DMS79 (cell line): ENCODE data around the gene SRL.

Experiments used
- DNase-seq: peaks from one replicate; lab custom pipeline; 2025; lab: John Stamatoyannopoulos, UW

SRL gene

GRCh38 chr16:4241928-4242283, at the start of gene SRL:
Gene SRL, minus strand, starts transcription at chr16:4242080. Its CDS starts 13 bp downstream, at chr16:4242067.
- no peak for DNase-seq

DNA sequence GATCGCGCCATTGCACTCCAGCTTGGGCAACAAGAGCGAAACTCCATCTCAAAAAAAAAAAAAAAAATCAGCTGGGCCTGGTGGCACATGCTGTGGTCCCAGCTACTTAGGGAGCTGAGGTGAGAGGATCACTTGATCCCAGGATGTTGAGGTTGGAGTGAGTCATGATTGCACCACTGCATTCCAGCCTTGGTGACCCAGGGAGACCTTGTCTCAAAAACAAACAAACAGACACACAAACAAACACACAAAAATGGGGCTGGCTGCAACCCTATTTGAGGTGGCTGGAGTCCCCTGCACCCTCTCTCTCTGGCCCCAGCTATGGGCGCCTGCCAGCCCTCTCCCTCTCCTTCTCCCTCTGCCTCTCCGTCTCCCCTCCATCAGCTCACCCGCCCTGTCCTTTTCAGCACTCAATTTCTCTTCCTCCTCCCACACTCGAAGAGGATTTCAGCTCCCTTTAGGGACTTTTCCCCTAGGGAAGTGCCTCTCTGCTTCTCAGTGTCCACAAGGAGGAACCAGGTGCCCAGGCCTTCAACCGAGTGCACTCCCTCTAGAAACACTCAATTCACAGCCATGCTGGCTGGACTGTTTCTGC, 48.5 kb upstream of the SRL start:
- peak; percentile 17 for DNase-seq

- no peak for DNase-seq
Measured at GRCh38 chr16:4288148-4288921, 46.5 kb upstream of the SRL start.

DNA sequence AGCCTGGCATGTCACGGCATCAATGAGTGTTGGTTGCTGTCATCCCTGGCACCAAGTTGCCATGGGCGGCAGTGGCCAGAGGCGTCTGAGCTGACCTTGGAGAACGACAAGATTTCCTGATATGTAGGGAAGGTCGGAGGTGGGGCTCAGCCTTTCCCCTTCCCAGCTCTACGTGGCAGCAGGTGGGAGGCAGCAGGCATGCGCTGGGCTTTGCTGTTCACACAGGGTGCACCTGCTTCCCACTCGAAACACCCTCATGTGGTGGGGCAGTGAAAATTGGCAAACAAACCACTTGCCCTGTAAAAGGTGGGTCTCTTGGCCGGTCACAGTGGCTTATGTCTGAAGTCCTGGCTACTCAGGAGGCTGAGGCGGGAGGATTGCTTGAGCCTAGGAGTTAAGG, 43.3 kb upstream of the SRL start:
- peak; percentile 73 for DNase-seq

- DNase-seq: no peak
Measured at GRCh38 chr16:4283939-4284338, 42.1 kb upstream of the SRL start.

- DNase-seq: no peak
Measured at GRCh38 chr16:4283441-4283840, 41.6 kb upstream of the SRL start.

DNA sequence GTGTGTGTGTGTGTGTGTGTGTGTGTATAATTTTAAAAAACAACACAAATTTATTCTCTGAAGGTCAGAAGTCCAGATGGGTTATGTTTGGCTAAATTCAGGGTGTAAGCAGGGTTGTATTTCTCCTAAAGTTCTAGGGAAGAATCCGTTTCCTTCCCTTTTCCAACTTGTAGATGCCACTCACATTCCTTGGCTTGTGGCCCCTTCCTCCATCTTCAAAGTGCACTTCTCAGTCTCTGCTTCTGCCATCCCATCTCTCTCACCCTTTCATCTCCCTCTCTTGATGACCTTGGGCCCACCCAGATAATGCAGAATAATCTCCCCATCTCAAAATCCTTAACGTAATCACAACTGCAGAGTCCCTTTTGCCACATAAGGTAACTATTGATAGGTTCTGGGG, 38.7 kb upstream of the SRL start:
- DNase-seq: no peak

DNA sequence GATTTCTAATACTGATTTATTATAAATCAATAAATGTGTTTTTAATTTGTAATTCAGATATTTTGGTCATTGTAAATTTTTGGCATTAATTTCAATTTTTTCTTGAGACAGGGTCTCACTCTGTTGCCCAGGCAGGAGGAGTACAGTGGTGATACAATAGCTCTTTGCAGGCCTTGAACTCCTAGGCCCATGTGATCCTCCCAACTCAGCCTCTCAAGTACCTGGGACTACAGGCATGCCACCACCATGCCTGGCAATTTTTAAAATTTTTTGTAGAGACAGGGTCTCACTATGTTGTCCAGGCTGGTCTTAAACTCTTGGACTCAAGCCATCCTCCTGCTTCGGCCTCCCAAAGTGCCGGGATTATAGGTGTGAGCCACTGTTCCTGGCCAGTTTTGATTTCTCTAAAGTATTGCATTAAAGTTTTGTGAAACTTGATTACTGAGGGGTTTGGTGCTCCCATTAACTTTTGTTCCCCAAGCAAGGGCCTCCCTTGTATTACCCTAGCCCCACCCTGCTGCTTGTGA, 36.2 kb upstream of the SRL start:
- DNase-seq: no peak

- no peak for DNase-seq
Measured at GRCh38 chr16:4275861-4276260, 34.0 kb upstream of the SRL start.

GRCh38 chr16:4273858-4274311, 32.0 kb upstream of the SRL start:
- DNase-seq: peak; percentile 46

DNA sequence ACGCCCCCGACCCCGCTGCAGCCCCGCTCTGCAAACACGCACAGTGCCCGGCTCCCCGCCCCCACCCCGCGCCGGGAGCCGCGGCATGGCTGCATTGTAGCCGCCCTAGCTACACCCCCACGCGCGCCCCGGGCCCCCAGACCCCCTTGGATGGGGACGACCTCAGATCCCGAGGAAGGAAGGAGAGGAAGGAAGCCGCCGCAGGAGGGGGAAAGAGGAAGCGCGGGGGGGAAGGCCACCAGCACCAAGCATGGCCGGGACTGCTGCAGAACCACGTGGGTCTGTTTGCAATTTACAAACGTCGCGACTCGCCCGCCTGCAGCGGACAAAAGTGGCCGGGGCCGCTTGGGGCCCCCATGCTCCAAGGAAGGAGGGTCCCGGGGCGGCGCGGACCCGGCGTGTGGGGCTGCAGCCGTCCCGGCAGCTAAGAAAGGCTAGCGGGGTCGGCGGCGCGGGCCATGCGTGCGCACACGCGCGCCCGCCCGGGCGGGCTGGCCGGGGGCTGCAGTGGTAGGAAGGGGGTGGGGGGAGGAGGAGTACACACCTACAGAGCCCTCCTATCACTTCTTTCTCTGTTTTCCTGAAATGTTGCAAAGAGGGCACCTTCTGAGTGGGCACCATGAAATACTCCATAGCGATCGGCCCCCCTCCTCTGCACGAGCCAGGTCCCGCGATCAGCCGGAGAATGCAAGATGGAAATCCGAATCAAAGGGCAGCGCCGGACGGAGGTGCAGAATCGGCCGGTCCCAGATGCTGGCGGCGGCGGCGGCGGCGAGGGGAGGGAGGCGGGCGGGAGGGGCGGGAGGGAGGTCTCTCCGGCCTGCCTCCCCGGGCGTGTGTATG, 30.5 kb upstream of the SRL start:
- DNase-seq: peak; percentile 11

GRCh38 chr16:4271176-4272113, 29.6 kb upstream of the SRL start:
- DNase-seq: peak; percentile 79

- no peak for DNase-seq
Measured at GRCh38 chr16:4270595-4270994, 28.7 kb upstream of the SRL start.

- no peak for DNase-seq
Measured at GRCh38 chr16:4270091-4270490, 28.2 kb upstream of the SRL start.

DNA sequence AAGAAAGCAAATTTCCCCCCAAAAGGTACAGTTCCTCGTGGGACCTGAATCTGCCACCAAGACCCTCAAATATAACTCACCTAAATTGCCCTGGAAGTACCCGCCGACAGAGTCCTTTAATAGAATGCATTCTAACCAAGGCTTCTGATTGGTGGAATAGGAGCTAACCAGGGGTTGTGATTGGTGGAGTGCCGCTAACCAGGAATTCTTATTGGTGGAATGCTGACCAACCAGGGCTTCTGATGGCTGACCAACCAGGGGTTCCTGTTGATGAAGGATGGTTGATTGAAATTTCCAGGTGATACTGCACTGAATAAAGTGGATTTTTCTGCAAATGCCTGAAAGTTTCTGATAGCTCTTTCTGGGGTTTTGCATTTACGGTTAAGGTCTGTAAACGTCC, 24.5 kb upstream of the SRL start:
- DNase-seq: no peak

GRCh38 chr16:4265676-4266075, 23.8 kb upstream of the SRL start:
- no peak for DNase-seq

GRCh38 chr16:4264546-4264945, 22.7 kb upstream of the SRL start:
- no peak for DNase-seq

DNA sequence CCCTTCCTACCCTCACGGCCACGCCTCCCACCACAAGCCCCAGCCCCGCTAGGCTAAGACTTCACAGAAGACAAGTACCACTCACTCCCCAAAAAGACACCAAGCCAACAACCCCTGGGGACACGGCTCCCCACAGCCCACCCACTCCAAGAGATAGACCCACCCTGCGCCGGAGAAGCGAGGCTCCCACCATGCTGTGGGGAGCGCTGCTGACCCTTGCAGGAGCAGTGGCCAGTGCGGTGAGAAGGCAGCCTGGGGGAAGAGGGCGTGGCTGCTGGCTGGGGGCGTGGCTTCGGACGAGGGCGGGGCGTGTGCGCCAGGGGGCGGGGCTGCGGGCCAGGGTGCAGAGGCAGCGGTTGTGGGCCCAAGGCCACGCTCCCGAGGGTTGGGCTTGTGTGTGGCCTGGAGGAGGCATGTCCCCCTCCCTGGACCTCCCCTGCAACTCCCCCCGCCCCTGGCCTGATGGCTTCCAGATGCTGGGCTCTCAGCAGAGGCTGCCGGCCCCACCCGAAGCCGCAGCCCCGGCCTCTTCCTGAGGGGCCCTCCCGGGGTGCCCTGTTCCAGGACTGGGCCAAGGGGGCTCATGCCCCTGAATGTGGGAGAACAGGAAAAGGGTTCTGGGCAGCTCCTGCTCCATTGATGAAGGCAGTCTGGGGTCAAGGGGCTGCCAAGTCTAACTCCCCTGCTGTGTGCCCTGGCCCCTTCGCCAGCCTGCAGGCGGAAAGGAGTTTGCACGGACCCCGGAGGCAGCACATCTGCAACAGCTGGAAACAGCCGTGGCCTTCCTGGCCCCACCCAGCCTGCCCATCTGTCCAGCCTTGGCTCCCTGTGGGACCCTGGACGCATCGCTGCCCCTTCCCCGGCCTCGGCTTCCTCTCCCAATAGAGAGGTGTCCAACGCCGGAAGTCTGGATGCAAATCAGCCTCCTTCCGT, 21.9 kb upstream of the SRL start:
- no peak for DNase-seq

DNA sequence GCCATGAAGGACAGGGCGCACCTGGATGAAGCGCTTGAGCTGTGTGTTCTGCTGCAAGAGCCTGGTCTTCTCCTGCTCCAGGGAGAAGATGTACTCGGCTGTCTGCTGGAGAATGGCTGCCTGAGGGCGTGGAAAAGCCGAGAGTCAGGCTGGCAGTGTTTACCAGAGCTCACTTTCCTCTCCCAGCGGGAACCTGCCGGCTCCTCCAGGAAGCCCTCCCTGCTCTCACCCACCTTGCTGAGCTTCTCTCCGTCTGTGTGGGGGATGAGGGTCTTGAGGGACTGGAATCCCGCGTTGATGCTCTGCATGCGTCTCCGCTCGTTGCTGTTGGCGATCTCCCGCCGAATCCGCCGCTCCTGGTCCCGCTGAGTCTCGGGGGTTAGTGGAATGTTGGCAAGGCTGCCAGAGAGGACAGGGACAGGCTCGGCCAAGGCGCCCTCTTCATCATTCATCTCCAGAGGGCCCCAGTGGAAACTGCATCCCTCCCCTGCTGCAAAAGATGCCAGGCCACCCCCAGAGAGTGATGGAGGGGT, 20.5 kb upstream of the SRL start:
- no peak for DNase-seq

GRCh38 chr16:4261557-4262172, 19.8 kb upstream of the SRL start:
- DNase-seq: no peak
